ENCODE results near the gene ARID3A.
A peak's percentile ranks its signal among the peaks of the same experiment; 100 is the strongest.
"Not testable (repeated sequence)": the region's sequence is repeated elsewhere in the genome, so short reads cannot be mapped to it uniquely, and the experiment has no call there.

ARID3A gene

GRCh38 chr19:1017906-1018305 is 92.1 kb downstream of the ARID3A start:
- no peak for DNase-seq (ENCODE audit: low read depth)

GRCh38 chr19:1018393-1018792 is 92.6 kb downstream of the ARID3A start:
- no peak for DNase-seq (ENCODE audit: low read depth)

- no peak for DNase-seq (ENCODE audit: low read depth)
Measured at GRCh38 chr19:1018932-1019615, 93.2 kb downstream of the ARID3A start.

- no peak for DNase-seq (ENCODE audit: low read depth)
Measured at GRCh38 chr19:1019616-1019961, 93.8 kb downstream of the ARID3A start.

- no peak for DNase-seq (ENCODE audit: low read depth)
Measured at GRCh38 chr19:1019980-1020867, 94.4 kb downstream of the ARID3A start.

GRCh38 chr19:1020868-1021425 is 95.1 kb downstream of the ARID3A start, which contains the start of gene TMEM259:
TSS of gene TMEM259 (minus strand) at chr19:1021123. CDS start at chr19:1020996, 127 bp downstream.
- DNase-seq (ENCODE audit: low read depth): peak; percentile 96

- not testable (repeated sequence) for DNase-seq (ENCODE audit: low read depth)
Measured at GRCh38 chr19:1023883-1024188, 98.0 kb downstream of the ARID3A start.

GRCh38 chr19:1025080-1025479 is 99.2 kb downstream of the ARID3A start:
- not testable (repeated sequence) for DNase-seq (ENCODE audit: low read depth)

All from activated T-cell treated with anti-CD3 and anti-CD28 coated beads for 24 hours (primary cell).